GM20431 (cell line): ENCODE data around the gene DIP2C.
"Not testable (repeated sequence)": the region's sequence is repeated elsewhere in the genome, so short reads cannot be mapped to it uniquely, and the experiment has no call there.

Experiments
- in situ Hi-C: fragments of 300-500 bp; cut with MseI, MboI; formaldehyde crosslinking; loops from one replicate; pipeline ENCODE4 v1.15.0; 2020; ENCODE audit warnings: low sequenced_read_pairs; ENCODE audit not compliant: unreplicated experiment

The DIP2C gene

GRCh38 chr10:661597-662222 is 27.8 kb downstream of the DIP2C start:
- in situ Hi-C loops = no loop called here

GRCh38 chr10:660970-661596 is 28.4 kb downstream of the DIP2C start:
- in situ Hi-C loops = no loop called here

DNA sequence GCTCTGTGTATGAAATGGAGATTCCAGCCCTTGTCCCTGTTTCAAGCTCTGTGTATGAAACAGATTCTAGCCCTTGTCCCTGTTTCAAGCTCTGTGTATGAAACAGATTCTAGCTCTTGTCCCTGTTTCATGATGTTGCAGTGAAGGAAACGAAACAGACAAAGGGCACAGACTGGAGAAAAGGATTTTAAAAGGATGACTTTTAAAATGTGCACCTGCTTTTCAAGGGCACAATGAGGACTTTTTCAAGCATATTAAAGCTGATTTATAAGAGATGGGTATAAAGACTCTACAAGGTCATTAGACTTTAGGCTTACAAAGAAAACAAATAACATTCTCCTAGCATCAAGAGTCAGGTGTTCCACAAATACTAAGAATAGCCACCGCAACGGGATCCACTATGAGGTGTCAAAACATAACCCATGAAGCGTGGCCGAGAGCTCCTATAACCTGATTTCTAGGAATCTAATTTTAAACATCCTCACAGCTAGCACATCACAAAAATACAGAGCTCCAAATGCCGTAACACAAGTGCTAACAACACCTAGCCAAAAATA is 29.0 kb downstream of the DIP2C start:
- in situ Hi-C loops = no loop called here

DNA sequence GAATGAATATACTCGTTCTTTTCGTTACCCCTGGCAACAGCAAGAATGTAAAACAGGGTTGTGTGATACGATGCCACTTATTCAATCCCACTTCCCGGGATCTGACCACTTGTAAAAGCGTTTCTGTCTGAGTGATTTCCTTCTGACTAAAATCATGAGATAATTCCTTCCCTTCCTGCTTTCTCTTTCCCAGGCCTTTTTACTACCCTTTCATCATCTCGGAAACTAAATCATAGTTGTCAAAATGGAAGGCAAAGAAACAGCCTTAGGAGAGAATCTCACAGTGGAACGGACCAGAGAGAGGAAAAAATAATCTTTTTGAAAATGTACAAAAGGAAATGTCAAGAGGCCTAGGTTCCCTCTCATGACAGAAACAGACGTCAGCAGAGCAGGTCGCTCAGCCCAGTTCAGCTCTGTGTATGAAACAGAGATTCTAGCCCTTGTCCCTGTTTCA is 29.8 kb downstream of the DIP2C start:
- in situ Hi-C loops = no loop called here

- in situ Hi-C loops = not testable (repeated sequence)
Measured at GRCh38 chr10:657816-658350, 31.6 kb downstream of the DIP2C start.

- in situ Hi-C loops = no loop called here
Measured at GRCh38 chr10:656883-657282, 32.6 kb downstream of the DIP2C start.

DNA sequence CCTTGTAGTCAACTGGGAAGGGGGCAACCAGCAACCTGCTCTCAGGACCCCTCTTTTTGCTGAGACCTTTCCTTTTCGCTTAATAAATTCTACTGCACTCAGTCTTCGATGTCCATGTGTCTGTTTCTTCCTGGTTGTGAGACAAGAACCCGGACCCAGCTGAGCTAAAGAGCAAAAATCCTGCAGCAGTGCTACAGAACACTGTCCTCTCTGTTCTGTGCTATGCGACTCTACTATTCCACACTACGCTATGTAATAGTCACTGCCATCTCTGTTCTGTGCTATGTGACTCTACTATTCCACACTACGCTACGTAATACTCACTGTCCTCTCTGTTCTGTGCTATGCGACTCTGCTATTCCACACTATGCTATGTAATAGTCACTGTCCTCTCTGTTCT is 34.3 kb downstream of the DIP2C start:
- in situ Hi-C loops = no loop called here

DNA sequence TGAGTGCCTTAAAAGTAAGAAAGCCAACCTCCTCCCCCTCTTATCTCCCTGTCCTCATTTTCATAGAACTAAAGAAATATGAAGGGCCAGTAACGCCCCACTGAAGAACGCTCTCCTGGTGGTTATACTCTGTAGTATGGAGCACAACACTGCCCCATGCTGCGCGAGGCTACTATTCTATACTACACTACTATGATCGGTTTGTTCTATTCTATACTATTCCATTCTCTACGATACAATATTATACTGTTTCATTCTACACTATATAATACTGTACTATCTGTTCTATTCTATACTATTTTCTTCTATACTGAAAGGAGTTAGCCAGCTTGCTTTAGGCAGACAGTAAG is 34.8 kb downstream of the DIP2C start:
- in situ Hi-C loops = no loop called here

GRCh38 chr10:653991-654646 is 35.3 kb downstream of the DIP2C start:
- in situ Hi-C loops = no loop called here

DNA sequence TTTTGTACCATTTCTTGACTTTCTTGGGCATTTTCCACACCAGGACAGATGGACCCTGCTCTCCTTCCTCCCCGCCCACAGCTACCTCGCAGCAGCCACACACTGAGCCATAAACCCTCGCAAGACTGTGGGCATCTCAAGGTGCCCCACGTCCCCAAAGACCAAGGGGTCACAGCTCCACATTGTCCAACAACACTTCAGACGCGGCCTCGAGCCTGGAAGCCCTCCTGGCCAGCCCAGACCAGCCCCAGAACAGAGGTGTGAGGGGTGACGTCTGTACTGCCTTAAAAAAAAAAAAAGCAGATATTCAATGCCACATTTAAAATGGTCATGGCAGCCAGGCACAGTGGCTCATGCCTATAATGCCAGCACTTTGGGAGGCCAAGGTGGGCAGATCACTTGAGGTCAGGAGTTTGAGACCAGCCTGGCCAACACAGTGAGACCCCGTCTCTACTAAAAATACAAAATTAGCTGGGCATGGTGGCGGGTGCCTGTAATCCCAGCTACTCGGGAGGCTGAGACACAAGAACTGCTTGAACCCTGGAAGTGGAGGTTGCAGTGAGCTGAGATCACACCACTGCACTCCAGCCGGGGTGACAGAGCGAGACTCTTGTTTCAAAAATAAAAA is 36.5 kb downstream of the DIP2C start:
- in situ Hi-C loops = not testable (repeated sequence)

DNA sequence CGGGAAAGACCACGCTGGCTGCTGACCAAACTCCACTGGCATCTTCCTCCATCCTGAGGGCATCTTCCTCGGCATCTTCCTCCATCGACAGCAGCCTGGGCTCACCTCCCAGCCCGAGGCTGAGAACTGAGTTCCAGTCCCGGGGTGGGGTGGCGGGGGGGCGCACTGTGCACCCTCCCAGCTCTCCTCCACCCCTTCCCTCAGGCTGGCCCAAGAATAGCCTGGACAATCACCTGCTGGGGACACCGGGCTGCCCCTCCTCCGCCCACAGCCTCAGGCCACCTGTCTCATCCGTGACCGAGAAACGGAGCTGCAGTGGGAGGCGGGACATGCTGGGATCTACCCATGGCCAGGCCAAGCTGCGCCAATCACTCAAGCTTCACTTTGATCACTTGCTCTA is 37.2 kb downstream of the DIP2C start:
- in situ Hi-C loops = no loop called here

DNA sequence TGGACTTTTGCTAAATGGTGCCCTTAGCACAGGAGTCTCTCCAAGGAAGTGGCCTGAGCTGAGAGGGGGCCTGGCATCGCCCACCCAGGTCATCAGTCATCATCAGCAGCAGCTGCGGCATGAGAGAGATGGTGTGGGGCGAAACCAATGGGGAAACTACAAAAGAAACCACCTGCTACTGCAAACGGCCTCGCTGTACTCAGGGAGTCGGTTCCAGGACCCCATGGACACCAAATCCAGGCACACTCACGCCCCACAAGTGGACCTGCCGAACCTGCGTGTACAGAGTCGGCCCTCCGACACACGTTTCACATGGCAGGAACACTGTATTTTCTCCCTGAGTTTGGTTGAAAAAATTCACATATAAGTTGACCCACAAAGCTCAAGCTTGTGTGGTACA is 37.8 kb downstream of the DIP2C start:
- in situ Hi-C loops = no loop called here

DNA sequence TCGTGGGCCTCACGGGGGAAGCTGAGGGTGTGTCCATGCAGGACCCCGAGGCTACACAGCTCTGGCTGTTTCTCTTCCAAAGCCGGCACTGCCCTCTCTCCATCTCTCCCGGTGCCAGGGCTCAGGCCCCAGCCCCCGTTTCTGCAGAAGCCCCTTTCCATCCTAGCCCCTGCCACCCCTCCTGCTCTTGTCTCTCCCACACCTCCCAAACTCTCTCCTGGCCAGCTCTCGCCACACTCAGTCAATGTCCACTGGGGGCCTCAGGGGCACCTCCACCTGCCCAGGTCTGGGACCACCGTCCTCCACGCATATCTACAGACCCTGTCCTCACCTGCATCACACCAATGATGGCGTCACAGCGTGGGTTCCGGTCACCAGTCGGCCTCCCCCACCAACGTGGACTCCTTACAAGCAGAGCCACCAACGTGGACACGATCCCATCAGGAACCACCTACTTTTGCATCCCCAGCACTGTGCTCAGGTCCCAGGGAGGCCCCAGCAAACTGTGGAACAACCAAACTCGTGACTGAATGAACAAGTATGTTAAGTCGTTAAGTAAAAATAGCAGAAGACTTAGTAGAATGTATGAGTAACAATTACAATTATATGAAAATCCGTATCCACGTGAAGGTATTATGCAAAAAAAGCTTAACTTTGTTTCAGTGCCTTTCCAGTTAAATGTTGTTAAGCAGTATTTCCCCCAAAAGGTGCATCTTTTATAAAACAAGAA is 38.4 kb downstream of the DIP2C start:
- in situ Hi-C loops = no loop called here

DNA sequence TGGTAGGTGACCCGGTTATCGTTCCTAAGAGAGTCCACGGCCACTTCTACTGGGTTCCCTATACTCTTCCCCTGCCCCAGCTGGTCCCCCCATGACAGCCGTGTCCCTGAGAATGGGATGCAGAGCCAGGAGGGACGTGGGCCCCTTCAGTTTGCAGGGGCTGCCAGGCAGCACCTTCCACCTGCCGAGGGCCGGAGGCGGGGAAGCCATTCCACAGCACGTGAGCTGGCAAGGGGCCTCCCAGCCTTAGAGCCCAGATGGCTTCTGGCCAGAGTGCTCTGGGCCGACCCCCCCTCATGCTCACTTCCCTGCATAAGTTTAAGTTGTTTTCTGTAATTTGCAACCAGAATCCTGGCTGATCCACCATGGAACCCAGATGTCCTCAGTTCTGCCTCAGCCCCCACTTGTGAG is 39.0 kb downstream of the DIP2C start:
- in situ Hi-C loops = no loop called here

- in situ Hi-C loops = no loop called here
Measured at GRCh38 chr10:649798-650440, 39.5 kb downstream of the DIP2C start.

DNA sequence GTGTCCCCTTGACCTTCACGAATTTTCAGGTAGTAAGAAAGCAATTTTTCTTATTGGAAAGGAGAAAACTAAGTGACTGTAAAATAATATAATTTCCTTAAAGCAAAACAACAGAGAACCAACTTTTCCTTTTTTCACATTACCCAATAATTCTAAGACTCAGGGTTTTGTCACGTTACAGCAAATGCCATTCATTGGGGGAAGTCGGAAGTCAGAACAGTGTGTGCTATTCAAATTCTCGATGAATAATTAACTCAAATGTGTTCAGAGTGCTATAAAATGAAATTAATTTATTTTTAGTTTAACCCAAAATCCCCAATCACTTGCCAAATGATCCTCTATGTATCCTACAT is 40.0 kb downstream of the DIP2C start:
- in situ Hi-C loops = no loop called here

- in situ Hi-C loops = not testable (repeated sequence)
Measured at GRCh38 chr10:647019-647418, 42.4 kb downstream of the DIP2C start.

GRCh38 chr10:646118-646524 is 43.3 kb downstream of the DIP2C start:
- in situ Hi-C loops = no loop called here

GRCh38 chr10:644943-645334 is 44.5 kb downstream of the DIP2C start:
- in situ Hi-C loops = no loop called here
